Stimulated activated CD8-positive, alpha-beta memory T cell treated with anti-CD3 and anti-CD28 coated beads, Interleukin-12 subunit alpha, Interleukin-12 subunit beta, amount 100 ng/mL, for 1 hour (primary cell): Measurements from ENCODE around the gene POU6F2.

Experiments used
- DNase-seq: peaks from one replicate; pipeline ENCODE4 v3.0.0-alpha.2; 2020; ENCODE audit warnings: low read depth

The POU6F2 gene

DNA sequence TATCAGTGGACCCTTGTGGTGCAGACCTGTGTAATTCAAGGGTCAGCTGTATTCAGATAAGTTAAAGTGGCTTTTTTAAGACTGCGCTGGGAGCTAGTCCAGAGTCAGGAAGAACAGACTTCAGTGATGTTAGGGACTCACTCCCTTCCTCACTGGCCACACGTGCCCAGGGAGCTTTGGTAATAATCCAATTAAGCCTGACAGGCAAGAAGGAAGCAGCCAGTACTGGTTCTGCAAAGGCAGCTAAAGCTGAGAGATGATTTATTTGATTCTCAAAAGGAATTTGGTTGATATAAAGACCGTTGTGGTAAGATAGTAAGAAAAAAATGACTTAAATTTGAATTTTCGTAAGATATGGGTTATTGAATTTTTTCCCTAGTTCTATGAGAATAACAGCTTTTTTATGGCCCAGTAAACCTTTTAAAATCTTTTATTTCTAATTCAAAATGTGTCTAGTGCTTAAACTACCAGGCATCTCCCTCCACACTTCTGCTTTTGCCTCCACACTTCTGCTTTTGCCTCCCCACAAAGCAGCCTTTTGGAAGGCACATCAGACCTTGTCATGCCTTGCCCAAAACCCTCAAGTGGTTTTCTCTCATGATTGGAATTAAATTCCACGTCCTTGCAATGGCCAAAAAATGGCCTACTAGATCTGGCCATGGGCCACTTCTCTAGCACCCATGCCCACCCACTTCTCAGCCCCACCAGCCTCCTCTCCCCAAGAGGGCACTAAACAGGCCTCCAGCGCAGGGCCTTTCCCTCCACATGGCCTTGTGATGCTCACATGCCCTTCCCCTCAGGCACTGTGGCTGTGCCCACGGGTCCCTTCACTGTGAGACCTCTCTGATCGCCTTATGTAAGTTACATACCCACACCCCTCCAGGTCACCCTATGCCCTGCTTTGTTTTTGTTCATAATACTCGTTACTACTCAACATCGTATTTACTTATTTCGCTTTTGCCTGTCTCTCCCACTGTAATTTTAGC is 92.5 kb downstream of the POU6F2 start:
- no peak for DNase-seq

GRCh38 chr7:39071116-39071515 is 93.4 kb downstream of the POU6F2 start:
- DNase-seq: no peak

DNA sequence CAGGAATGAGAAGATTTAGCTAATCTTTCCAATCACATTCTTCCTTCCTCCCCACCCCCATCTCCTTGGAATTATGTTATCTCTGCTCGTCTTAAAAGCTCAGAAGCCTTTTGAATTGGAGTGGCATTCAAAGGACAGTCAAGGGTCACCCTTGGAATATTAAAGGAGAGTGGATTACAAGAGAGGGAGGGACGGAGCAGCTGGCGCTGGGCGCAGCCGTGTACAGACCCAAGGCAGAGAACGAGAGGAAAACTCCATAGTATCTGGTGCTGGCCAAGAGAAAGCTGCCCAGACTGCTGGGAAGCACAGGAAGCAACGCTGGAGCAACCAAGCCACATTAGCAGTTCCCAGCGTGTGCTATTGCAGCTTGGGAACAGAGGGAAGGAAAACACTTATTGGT is 95.7 kb downstream of the POU6F2 start:
- no peak for DNase-seq

DNA sequence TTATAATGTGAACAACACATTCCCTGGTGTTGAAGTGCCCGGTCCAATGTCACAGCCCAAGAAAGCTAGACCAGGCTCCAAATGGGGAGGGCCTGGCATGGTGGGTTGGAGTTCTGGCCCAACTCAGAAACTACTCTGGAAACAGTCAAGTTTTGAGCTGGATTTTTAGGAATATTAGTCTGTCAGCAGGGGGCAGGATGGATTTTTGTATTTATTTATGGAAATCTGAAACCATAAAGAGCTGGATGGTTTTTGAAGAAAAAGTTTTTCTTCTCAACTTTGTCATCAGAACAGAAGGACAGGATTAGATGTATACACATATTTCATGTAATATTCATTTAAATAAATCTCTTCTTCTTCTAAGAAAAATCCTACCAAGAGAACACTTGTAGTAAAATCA is 97.5 kb downstream of the POU6F2 start:
- DNase-seq: no peak

GRCh38 chr7:39083781-39084180 is 106.1 kb downstream of the POU6F2 start:
- no peak for DNase-seq

- DNase-seq: no peak
Measured at GRCh38 chr7:39084349-39084748, 106.6 kb downstream of the POU6F2 start.

- DNase-seq: no peak
Measured at GRCh38 chr7:39085189-39085588, 107.5 kb downstream of the POU6F2 start.

DNA sequence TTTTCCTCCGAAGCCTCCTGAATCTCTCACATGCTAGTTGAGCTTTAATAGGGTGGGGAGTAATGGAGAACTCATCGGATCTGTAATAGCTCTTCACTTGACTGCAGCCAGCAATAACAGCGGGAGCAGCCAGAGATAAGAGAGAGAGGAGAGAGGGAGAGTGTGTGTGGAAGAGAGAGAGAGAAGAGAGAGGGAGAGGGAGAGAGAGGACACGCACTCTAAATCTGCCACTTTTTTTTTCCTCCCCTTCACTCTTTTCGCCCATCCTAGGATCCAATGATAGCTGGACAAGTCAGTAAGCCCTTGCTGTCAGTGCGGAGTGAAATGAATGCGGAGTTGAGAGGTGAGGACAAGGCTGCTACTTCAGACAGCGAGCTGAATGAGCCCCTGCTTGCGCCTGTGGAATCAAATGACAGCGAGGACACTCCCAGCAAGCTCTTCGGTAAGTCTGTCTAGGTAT is 107.9 kb downstream of the POU6F2 start:
- DNase-seq: no peak

DNA sequence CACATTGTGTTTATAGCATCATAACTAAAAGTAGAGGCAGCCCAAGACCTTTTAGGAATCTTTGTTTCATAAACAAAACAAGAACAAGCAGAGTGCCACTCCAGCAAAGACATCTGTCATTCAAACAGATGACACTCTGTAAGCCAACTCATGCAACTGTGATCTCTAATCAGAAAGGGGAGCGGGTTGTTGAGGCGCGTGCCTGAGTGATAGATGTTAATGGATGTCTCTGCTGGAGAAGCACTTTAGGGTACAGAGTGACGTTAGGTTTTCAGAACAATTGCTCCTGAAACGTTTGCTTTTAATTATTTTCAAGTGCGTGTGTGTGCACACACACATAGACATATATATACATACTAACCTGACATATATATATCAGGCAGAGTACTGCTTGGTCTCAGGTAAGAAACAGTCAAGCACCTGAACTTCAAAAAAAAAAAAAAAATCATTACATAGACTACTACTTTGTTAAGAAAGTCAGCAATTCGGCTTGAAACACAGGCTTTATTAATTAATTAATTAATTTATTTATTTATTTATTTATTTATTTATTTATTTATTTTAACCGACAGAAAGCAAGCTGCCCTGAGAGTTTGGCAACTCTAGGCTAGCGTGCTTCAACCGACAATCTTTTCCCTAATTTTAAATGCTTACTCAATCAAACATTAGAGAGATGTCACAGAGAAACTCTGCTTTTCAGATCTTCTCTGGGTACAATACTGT is 109.1 kb downstream of the POU6F2 start:
- no peak for DNase-seq

- DNase-seq: no peak
Measured at GRCh38 chr7:39088730-39089593, 111.3 kb downstream of the POU6F2 start.

- no peak for DNase-seq
Measured at GRCh38 chr7:39091145-39091544, 113.4 kb downstream of the POU6F2 start.

DNA sequence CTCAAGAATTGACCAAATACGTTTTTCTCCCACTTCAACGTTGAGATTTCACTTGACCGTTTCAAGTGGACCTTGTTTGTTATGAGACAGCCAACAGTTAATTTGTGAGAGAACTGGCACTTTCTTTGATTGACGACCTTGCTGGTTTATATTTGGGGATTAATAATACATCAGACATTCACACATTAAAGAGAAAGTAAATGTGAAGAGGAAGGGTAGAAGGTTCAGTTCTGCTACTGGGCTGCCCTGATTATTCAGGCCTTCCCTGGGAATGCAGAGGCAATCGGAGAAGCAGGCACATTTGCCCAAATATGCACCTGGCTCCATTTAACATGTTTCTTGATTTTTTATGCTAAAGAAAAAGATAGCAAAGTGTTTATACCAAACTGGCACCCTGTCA is 114.1 kb downstream of the POU6F2 start:
- DNase-seq: no peak

- DNase-seq: no peak
Measured at GRCh38 chr7:39094731-39095130, 117.0 kb downstream of the POU6F2 start.

DNA sequence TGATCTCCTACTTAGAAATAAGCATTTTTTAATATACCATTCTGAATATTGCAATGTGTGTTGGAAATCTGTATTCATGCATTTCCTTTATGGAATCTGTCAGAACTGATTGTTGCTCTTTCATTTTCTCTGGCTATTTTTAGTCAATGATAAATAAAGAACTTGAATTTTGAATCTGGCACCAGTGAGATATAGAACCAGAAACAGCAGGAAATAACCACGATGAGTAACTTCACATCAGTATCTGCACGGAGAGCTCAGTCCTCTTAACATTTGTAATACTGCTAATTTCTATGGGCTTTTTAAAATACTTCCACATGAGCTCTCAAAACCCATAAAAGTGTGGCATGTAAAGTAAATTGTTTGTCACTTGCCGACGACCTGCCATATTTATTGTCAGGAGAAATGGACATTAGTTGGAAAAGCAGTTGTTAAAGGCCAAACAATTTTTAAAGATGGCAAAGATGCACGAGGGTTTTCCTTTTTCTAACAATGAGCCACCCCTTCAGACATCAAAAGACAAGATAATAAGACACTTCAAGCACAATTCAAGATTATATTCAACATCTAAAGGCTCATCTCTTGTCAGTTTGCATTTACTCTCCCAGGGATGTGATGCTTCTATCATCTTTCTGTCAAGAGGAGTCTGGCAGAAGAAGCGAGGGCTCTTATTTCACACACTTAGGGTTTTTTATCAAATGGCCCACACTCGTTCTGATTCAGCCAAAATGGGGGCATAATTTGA is 118.3 kb downstream of the POU6F2 start:
- no peak for DNase-seq

DNA sequence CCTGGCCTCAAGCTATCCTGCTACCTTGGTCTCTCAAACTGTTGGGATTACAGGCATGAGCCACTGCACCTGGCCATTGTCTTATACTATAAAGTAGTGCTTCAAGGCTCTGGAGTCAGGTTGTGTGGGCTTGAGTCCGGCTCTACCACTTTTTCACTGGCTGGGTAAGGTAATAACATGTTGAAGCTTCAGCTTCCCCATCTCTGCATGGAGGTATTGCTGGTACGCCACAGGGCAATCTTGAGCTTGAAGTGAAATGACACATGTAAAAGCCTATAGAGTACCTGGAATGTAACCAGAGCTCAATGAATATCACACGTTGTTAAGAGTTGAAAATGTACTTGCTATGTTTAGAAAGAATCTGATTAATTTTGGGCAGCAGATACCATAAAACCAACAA is 120.8 kb downstream of the POU6F2 start:
- no peak for DNase-seq

DNA sequence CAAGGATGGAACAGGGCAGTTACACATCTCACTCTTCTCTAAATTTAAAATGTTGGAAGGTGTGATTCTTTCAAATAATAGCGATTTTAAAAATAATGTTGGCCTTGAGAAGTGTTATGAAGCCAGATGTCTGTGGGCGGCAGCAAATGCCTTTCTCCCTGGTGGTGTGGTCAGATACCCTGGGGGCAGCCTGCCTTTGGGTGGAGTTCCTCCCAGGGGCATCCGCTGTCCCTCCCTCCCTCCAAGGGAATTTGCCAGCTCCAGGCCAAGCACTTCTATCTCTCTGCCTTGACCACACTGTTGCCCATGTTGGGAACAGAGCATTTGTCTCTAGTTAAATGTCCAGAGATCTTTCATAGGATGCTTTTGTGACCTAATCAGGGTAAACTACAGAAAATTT is 121.4 kb downstream of the POU6F2 start:
- no peak for DNase-seq

GRCh38 chr7:39100270-39100669 is 122.6 kb downstream of the POU6F2 start:
- DNase-seq: no peak

- DNase-seq: no peak
Measured at GRCh38 chr7:39102234-39102633, 124.5 kb downstream of the POU6F2 start.

GRCh38 chr7:39105720-39106119 is 128.0 kb downstream of the POU6F2 start:
- DNase-seq: no peak

- DNase-seq: no peak
Measured at GRCh38 chr7:39125846-39126245, 148.1 kb downstream of the POU6F2 start.

DNA sequence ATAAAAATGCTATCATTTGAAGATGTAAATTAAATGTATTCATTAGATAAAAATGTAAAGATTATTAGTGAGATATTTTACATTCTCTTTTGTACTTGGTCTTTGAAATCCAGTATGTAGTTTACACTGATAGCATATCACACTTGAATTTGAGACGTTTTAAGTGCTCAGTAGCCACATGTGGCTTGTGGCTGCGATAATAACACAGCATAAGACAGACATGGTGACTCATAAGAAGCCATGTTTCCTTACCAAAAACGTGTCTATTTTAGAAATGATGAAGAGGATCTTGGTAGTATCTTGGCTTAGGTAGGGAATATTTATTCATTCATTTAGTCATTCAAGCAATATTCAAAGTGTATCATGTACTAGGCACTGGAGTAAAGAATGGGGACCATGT is 149.3 kb downstream of the POU6F2 start:
- DNase-seq: no peak
